ENCODE data around the gene OR4K1. TPM values are rescaled to one million over a fixed set of nuclear protein-coding genes. Genes with fewer than 3 reads are reported as not detected.

Gene OR4K1, protein sequence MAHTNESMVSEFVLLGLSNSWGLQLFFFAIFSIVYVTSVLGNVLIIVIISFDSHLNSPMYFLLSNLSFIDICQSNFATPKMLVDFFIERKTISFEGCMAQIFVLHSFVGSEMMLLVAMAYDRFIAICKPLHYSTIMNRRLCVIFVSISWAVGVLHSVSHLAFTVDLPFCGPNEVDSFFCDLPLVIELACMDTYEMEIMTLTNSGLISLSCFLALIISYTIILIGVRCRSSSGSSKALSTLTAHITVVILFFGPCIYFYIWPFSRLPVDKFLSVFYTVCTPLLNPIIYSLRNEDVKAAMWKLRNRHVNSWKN
- total RNA-seq: not detected in 2 replicates

DNA sequence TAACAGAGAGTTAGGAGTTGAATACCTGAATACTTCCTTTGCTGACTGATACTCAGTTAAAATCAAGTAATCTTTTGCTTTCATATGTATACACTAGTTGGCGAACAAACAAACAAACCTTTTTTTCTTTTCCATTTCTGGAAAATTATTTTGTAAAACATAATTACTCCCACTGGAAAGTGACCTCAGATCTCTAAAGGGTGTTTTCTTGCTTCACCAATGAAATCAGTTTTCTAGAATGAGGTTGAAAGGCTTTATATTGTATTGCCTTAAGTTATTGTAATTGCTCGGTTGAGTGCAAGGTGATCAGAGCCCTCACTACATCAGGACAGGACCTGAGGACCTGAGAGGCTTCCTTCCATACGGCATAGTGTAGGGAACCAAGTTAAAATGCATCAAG is at the start of gene OR4K1:
TSS of gene OR4K1 (plus strand) at position 301 of the 400 bp plus-strand sequence. CDS start 4,750 bp downstream, outside the sequence.

GRCh38 chr14:19920021-19920657 is 10.6 kb upstream of the OR4K1 start, which contains the start of gene OR4K5:
OR4K5 (plus strand) TSS chr14:19920607; CDS start chr14:19920607, 0 bp downstream.

GRCh38 chr14:19975291-19975690 is 44.6 kb downstream of the OR4K1 start, which contains the start of gene OR4K15:
OR4K15 (plus strand) TSS chr14:19975591; CDS start chr14:19975591, 0 bp downstream.

Other genes with a start within 250 kb of the OR4K1 start
- not detected in 2 replicates for gene OR11H2, start 217.0 kb upstream of the OR4K1 start, total RNA-seq
- not detected in 2 replicates for gene OR4Q3, start 187.3 kb upstream of the OR4K1 start, total RNA-seq
- not detected in 2 replicates for gene OR4M1, start 157.4 kb upstream of the OR4K1 start, total RNA-seq
- not detected in 2 replicates for gene OR4N2, start 127.1 kb upstream of the OR4K1 start, total RNA-seq
- gene OR4K2, start 55.8 kb upstream of the OR4K1 start, total RNA-seq: not detected in 2 replicates
- not detected in 2 replicates for gene OR4K5, start 10.3 kb upstream of the OR4K1 start, total RNA-seq
- gene OR4K15, start 44.7 kb downstream of the OR4K1 start, total RNA-seq: not detected in 2 replicates
- not detected in 2 replicates for gene OR4Q2, start 71.2 kb downstream of the OR4K1 start, total RNA-seq
- gene OR4K14, start 88.4 kb downstream of the OR4K1 start, total RNA-seq: not detected in 2 replicates
- not detected in 2 replicates for gene OR4K13, start 105.1 kb downstream of the OR4K1 start, total RNA-seq
- not detected in 2 replicates for gene OR4L1, start 129.1 kb downstream of the OR4K1 start, total RNA-seq
- gene OR4K17, start 179.8 kb downstream of the OR4K1 start, total RNA-seq: not detected in 2 replicates
- not detected in 2 replicates for gene OR4N5, start 207.9 kb downstream of the OR4K1 start, total RNA-seq